ENCODE measurements around the gene CHFR. TPM values are rescaled to one million over a fixed set of nuclear protein-coding genes. Genes with fewer than 3 reads are reported as not detected.
A peak's percentile ranks its signal among the peaks of the same experiment; 100 is the strongest.
"Not testable (repeated sequence)": the region's sequence is repeated elsewhere in the genome, so short reads cannot be mapped to it uniquely, and the experiment has no call there.

The CHFR gene
- total RNA-seq, 2 experiments from 2014 or later, result 38.2 to 55.9 TPM

DNA sequence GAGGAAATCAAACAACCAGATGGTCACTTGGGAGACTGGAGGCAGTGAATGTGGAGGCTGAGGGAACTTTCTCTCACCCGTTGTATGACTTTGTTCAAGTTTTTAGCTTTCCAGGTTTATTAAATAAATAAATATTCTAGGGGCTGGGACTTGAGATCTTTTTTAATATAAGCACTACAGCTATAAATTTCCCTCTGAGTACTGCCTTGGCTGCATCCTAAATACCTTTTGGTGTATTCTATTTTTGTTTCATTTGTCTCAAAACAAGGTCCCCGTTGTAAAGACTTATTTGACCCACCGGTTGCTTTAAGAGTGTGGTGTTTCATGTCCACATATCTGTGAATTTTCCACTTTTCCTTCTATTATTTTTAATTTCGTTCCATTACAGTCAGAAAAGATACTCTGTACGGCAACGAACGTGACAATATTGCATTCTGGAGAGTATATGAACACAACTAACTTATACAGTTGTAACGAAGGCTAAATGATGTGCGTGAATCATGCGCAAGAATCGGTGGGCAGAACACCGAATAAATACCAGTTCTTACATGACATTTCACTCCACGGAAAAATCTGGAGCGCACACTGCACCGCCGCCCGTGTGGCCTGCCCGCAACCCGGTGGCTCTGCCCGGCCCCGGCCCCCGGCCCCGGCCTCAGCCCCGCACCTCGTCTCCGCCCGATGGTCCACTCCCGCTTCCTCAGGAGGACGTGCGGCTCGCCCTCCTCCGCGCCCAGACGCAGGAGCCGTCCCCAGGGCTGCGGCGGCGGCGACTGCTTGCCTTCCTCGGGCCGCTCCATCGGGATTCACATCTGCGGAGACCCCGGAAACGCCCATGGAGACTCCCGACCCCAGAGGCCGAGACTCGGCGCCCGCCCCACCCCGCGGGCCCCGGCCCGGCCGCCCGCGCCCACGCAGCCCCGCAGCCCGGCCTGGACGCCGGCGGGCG, 602 bp downstream of the CHFR start:
- Histone ChIP-seq H3K36me3 (ENCODE audit: insufficient read depth, low read length) (peaks cover 29% of the 10 kb centered on the region), H4K20me1 (ENCODE audit: insufficient read depth, low read length) (no peaks in the 10 kb centered on the region), H2AFZ (ENCODE audit: low read length) (peak overlapping the region; percentile 46), H3K4me1 (ENCODE audit: insufficient read depth, low read length, poor library complexity, severe bottlenecking) (peaks cover 14% of the 10 kb centered on the region), H3K79me2 (ENCODE audit: insufficient read depth, low read depth, low read length) (peaks cover 13% of the 10 kb centered on the region; the same call in 1 of the 2 replicates), H3K4me2 (ENCODE audit: low read length) (peak overlapping the region; percentile 89), H3K9me2 (ENCODE audit: insufficient read depth, low read length) (no peaks in the 10 kb centered on the region), H3K27ac (ENCODE audit: low read depth, low read length, poor library complexity, severe bottlenecking) (no peak overlapping the region), H3K9me3 (ENCODE audit: low read length) (peaks cover 10% of the 10 kb centered on the region; the same call in 1 of the 2 replicates), H3K4me3 (ENCODE audit: low read depth, low read length, poor library complexity, severe bottlenecking) (peak overlapping the region; percentile 95)
- ChIA-PET POLR2A (no interaction called here), CTCF (ENCODE audit: unreplicated experiment) (interaction anchor here (0.5 kb wide), 1 partner anchor 57 kb away, joined by 3 read pairs; no protein-coding TSS in a partner anchor)
- BruUV-seq (replicated peaks), result no TSS peak
- DNase-seq (ENCODE audit: low spot score), result no peak
- TF ChIP-seq EZH2phosphoT487 (IDR thresholded peaks at IDR 0.05; ENCODE audit: borderline replicate concordance, low read depth, low read length), result no peak
- TF ChIP-seq, protein P1, sequence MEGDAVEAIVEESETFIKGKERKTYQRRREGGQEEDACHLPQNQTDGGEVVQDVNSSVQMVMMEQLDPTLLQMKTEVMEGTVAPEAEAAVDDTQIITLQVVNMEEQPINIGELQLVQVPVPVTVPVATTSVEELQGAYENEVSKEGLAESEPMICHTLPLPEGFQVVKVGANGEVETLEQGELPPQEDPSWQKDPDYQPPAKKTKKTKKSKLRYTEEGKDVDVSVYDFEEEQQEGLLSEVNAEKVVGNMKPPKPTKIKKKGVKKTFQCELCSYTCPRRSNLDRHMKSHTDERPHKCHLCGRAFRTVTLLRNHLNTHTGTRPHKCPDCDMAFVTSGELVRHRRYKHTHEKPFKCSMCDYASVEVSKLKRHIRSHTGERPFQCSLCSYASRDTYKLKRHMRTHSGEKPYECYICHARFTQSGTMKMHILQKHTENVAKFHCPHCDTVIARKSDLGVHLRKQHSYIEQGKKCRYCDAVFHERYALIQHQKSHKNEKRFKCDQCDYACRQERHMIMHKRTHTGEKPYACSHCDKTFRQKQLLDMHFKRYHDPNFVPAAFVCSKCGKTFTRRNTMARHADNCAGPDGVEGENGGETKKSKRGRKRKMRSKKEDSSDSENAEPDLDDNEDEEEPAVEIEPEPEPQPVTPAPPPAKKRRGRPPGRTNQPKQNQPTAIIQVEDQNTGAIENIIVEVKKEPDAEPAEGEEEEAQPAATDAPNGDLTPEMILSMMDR (conservative IDR thresholded peaks at IDR 0.05; ENCODE audit: low read length), result no peak
- intact Hi-C loops (cut with micrococcal nuclease; ENCODE audit: unreplicated experiment), result loop anchor here (5.0 kb wide), 2 partner anchors 65 to 115 kb away; no protein-coding TSS in a partner anchor

DNA sequence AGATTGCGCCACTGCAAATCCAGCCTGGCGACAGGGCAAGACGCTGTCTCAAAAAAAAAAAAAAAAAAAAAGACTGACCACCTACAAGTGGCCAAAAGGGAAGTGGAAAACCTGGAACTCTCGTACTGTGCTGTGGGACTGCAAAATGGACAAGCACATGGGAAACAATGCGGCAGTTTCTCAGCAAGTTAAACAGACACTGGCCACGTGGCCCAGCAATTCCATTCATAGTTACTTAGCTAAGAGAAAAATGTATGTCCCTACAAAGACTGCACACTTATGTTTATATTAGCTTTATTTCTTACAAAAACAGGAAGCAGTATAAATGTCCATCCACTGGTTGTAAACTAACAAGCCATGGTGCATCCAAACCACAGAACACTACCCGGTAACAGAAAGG, 5.6 kb downstream of the CHFR start:
- no peak overlapping the region for H3K4me2 ChIP-seq (ENCODE audit: low read length)

DNA sequence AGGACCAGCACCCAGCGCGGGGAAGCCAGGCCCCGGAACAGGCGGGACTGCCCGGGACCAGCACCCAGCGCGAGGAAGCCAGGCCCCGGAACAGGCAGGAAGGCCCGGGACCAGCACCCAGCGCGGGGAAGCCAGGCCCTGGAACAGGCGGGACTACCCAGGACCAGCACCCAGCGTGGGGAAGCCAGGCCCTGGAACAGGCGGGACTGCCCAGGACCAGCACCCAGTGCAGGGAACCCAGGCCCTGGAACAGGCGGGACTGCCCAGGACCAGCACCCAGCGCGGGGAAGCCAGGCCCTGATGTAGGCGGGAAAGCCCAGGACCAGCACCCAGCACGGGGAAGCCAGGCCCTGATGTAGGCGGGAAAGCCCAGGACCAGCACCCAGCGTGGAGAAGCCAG, 12.8 kb downstream of the CHFR start:
- intact Hi-C loops (cut with micrococcal nuclease; ENCODE audit: unreplicated experiment); H3K4me2 ChIP-seq (ENCODE audit: low read length); H2AFZ ChIP-seq (ENCODE audit: low read length); H3K9me2 ChIP-seq (ENCODE audit: insufficient read depth, low read length); H3K4me1 ChIP-seq (ENCODE audit: insufficient read depth, low read length, poor library complexity, severe bottlenecking); H3K79me2 ChIP-seq (ENCODE audit: insufficient read depth, low read depth, low read length); H4K20me1 ChIP-seq (ENCODE audit: insufficient read depth, low read length); CTCF ChIA-PET (ENCODE audit: unreplicated experiment); BruUV-seq (replicated peaks); H3K27ac ChIP-seq (ENCODE audit: low read depth, low read length, poor library complexity, severe bottlenecking); H3K9me3 ChIP-seq (ENCODE audit: low read length); H3K4me3 ChIP-seq (ENCODE audit: low read depth, low read length, poor library complexity, severe bottlenecking); POLR2A ChIA-PET; DNase-seq (ENCODE audit: low spot score): not testable (repeated sequence)
- peaks cover 69% of the 10 kb centered on the region for H3K36me3 ChIP-seq (ENCODE audit: insufficient read depth, low read length)

More for the DNA sequence above, 5.6 kb downstream of the CHFR start:
- Histone ChIP-seq H3K9me3 (ENCODE audit: low read length) (peaks cover 10% of the 10 kb centered on the region; the same call in 1 of the 2 replicates), H3K36me3 (ENCODE audit: insufficient read depth, low read length) (peaks cover 50% of the 10 kb centered on the region), H3K9me2 (ENCODE audit: insufficient read depth, low read length) (no peaks in the 10 kb centered on the region), H3K4me3 (ENCODE audit: low read depth, low read length, poor library complexity, severe bottlenecking) (no peak overlapping the region), H3K4me1 (ENCODE audit: insufficient read depth, low read length, poor library complexity, severe bottlenecking) (peaks cover 7% of the 10 kb centered on the region), H3K27ac (ENCODE audit: low read depth, low read length, poor library complexity, severe bottlenecking) (no peak overlapping the region), H4K20me1 (ENCODE audit: insufficient read depth, low read length) (no peaks in the 10 kb centered on the region), H3K79me2 (ENCODE audit: insufficient read depth, low read depth, low read length) (peaks cover 15% of the 10 kb centered on the region; the same call in 1 of the 2 replicates), H2AFZ (ENCODE audit: low read length) (no peak overlapping the region)
- DNase-seq (ENCODE audit: low spot score), result no peak
- ChIA-PET POLR2A (no interaction called here), CTCF (ENCODE audit: unreplicated experiment) (no interaction called here)
- intact Hi-C loops (cut with micrococcal nuclease; ENCODE audit: unreplicated experiment), result no loop called here
- no peak for TF ChIP-seq EZH2phosphoT487 (IDR thresholded peaks at IDR 0.05; ENCODE audit: borderline replicate concordance, low read depth, low read length)
- TF ChIP-seq, protein P1 (conservative IDR thresholded peaks at IDR 0.05; ENCODE audit: low read length), result no peak
- BruUV-seq (replicated peaks), result no TSS peak
